Psoas muscle (tissue), 8 donors: ENCODE measurements around the gene C3orf70. TPM values are rescaled to one million over a fixed set of nuclear protein-coding genes. Genes with fewer than 3 reads are reported as not detected.

ENCODE experiments used
- ATAC-seq, 4 donors: fragments of 200-7000 bp; cut with Tn5 transposase; one replicate each; pipeline ENCODE4 v1.9.1; 2020; ENCODE audit warnings: moderate library complexity in 3 of 4, mild to moderate bottlenecking in 2 of 4
- DNase-seq, 2 donors: peaks; one replicate each; pipeline ENCODE4 v3.0.0-alpha.2; 2020
- H3K27ac ChIP-seq: fragments of 200-600 bp; one replicate; pipeline ENCODE4 v1.8.0; 2022
- H3K27me3 ChIP-seq, 3 donors: fragments of 200-600 bp in 1 of 3; one replicate each; pipeline versions ENCODE4 v1.6.1 to v1.8.0; 2013 to 2022; ENCODE audit warnings: low read length in 2 of 3, mild to moderate bottlenecking in 2 of 3, moderate library complexity in 1 of 3; ENCODE audit not compliant: insufficient read depth in 3 of 3
- H3K36me3 ChIP-seq, 2 donors: fragments of 200-600 bp in 1 of 2; one replicate each; pipeline versions ENCODE4 v1.6.1 to v1.8.0; 2013 to 2022; ENCODE audit warnings: low read depth in 1 of 2, mild to moderate bottlenecking in 1 of 2, moderate library complexity in 1 of 2; ENCODE audit not compliant: insufficient read depth in 1 of 2
- H3K4me1 ChIP-seq: fragments of 200-600 bp; one replicate; pipeline ENCODE4 v1.8.0; 2022
- H3K4me3 ChIP-seq: fragments of 200-600 bp; one replicate; pipeline ENCODE4 v1.8.0; 2022; ENCODE audit warnings: mild to moderate bottlenecking
- H3K9me3 ChIP-seq: fragments of 200-600 bp; one replicate; pipeline ENCODE4 v1.8.0; 2022
- WGBS, 3 donors: extraction: QIAGEN DNeasy Blood & Tissue Kit; methylation state at CpG; one replicate each; pipeline versions ENCODE4 v1.1.6 to v1.1.7; 2013; 5-methylcytosine and 5-hydroxymethylcytosine counted together
- intact Hi-C, 2 donors: fragments of 100-400 bp; cut with DNase I; formaldehyde crosslinking; loops; one replicate each; pipeline versions ENCODE4 v1.11.0 to v1.14.2; 2022
- polyA plus RNA-seq, 3 donors: library from polyadenylated mRNA; stranded (reverse); fragments of 200-250 nt; gene quantifications; one replicate each; pipeline ENCODE4 v1.2.3, GENCODE V29; 2013
- total RNA-seq, 4 donors: library from RNA; stranded (reverse); fragmentation: NEBNext Ultra II Directional in 2 of 4; extraction: Animal tissue kit (Norgen Biotek cat#: 25700) in 2 of 4; gene quantifications; one replicate each; pipeline versions ENCODE4 v1.2.1 to v1.2.4, GENCODE V29; 2021 to 2023
- TF ChIP-seq, protein P1 (sequence below): fragments of 200-600 bp; IDR thresholded peaks from one replicate; pipeline ENCODE4 v1.8.0; 2022; ENCODE audit warnings: antibody characterized with exemption
- donor health status: healthy with polysubstance abuse.
- donor health status: DM: no; HTN: no; CAD: no; lungs with moderate emphysema.
- donor health status: Bipolar disorder and iron deficiency.
- donor health status: healthy.
- donor health status: DM: yes; HTN: yes; CAD: no.
- donor health status: DM: no; HTN: no; CAD: no.
- donor health status: DM: no; HTN: no; CAD: no.
- donor health status: DM: yes; HTN: yes; CAD: no.

Gene C3orf70
- total and polyA plus RNA-seq, 7 donors, result 0.13 to 0.97 (median 0.42) TPM

DNA sequence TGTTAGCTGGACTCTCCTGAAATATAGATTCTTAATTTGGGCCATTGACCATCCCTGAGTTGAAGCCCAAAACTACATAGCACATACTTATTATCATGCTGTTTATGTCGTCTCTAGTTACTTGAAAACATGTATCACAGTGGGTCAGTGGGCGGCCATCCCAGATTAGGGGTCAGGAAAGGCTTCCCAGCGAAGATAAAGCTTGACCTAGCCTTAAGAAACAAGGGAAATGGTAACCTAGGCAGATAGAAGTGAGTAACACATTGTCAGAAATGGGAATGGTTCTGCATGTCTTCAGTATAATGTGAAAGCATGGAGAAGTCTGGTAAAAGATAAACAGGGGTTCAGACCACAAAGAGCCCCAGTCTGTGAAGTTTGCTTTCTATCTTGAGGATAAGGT, 124.7 kb downstream of the C3orf70 start:
- WGBS, 3 donors, result 86 to 93% (median 86%) methylated on average over 3 of the region's 3 CpGs
- Histone ChIP-seq H3K4me1 (no peaks in the 10 kb centered on the region), H3K27ac (no peak overlapping the region), H3K36me3 (peaks cover 10 to 60% of the 10 kb centered on the region in 2 donors), H3K9me3 (no peaks in the 10 kb centered on the region), H3K4me3 (no peak overlapping the region), H3K27me3 (no peaks in the 10 kb centered on the region)
- TF ChIP-seq, protein P1, sequence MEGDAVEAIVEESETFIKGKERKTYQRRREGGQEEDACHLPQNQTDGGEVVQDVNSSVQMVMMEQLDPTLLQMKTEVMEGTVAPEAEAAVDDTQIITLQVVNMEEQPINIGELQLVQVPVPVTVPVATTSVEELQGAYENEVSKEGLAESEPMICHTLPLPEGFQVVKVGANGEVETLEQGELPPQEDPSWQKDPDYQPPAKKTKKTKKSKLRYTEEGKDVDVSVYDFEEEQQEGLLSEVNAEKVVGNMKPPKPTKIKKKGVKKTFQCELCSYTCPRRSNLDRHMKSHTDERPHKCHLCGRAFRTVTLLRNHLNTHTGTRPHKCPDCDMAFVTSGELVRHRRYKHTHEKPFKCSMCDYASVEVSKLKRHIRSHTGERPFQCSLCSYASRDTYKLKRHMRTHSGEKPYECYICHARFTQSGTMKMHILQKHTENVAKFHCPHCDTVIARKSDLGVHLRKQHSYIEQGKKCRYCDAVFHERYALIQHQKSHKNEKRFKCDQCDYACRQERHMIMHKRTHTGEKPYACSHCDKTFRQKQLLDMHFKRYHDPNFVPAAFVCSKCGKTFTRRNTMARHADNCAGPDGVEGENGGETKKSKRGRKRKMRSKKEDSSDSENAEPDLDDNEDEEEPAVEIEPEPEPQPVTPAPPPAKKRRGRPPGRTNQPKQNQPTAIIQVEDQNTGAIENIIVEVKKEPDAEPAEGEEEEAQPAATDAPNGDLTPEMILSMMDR, result no peak
- no peak for DNase-seq
- intact Hi-C loops, result no loop called here
- no peak for ATAC-seq

Other genes starting within 250 kb of the C3orf70 start
- gene EHHADH, start 101.0 kb upstream of the C3orf70 start, total RNA-seq, result 1 to 10 TPM; 1.9 to 7.2 (median 3.5) TPM
- gene EHHADH, start 101.0 kb upstream of the C3orf70 start, polyA plus RNA-seq, result under 1 TPM; 0.65 to 0.86 (median 0.83) TPM
- 1 to 10 TPM; 5.0 to 7.6 (median 6.9) TPM for gene MAP3K13, start 210.1 kb upstream of the C3orf70 start, total RNA-seq
- 1 to 10 TPM; 2.6 to 4.3 (median 2.7) TPM for gene MAP3K13, start 210.1 kb upstream of the C3orf70 start, polyA plus RNA-seq